SK-N-SH (cell line): ENCODE measurements around the gene DQX1. TPM values are rescaled to one million over a fixed set of nuclear protein-coding genes. Genes with fewer than 3 reads are reported as not detected.

Experiments used
- CTCF ChIA-PET: fragments of 300-600, 350-600 bp; formaldehyde crosslinking; extraction: SDS; loops from one replicate; lab custom pipeline; 2021; lab: Yijun Ruan, JAX
- POLR2A ChIA-PET: fragments of 350-600 bp; sonication (Branson Sonifier 250); formaldehyde crosslinking; extraction: SDS; loops from one replicate; lab custom pipeline; 2020; ENCODE audit warnings: antibody characterized with exemption, inconsistent platforms; lab: Yijun Ruan, JAX
- DNase-seq: peaks from one replicate; pipeline ENCODE4 v3.0.0; 2012
- H2AFZ ChIP-seq: fragments of 200-600 bp; sonication (generic); 2 replicates; pipeline ENCODE4 v1.8.1; 2016; ENCODE audit warnings: antibody characterized with exemption, mild to moderate bottlenecking, low read depth
- H3F3A ChIP-seq: fragments of 200-600 bp; sonication (generic); replicated peaks from 2 replicates; pipeline ENCODE3; 2016; ENCODE audit warnings: antibody characterized with exemption, mild to moderate bottlenecking; ENCODE audit not compliant: insufficient read depth
- H3K27ac ChIP-seq, 2 experiments: fragments of 200-500 bp in 1 of 2; fragments of 200-600 bp in 1 of 2; sonication (Bioruptor generic) in 1 of 2; sonication (generic), shearing (Covaris generic) in 1 of 2; 2 replicates each; pipeline versions ENCODE4 v1.5.1 to v1.6.1; 2014 to 2016; ENCODE audit warnings: low read depth in 2 of 2, inconsistent platforms in 1 of 2, low read length in 1 of 2, mild to moderate bottlenecking in 1 of 2, mixed read lengths in 1 of 2
- H3K27me3 ChIP-seq: fragments of 200-600 bp; sonication (generic), shearing (Covaris generic); 2 replicates; pipeline ENCODE4 v1.6.1; 2016; ENCODE audit warnings: mixed run types; ENCODE audit not compliant: insufficient read depth
- H3K36me3 ChIP-seq, 2 experiments: fragments of 200-500 bp in 1 of 2; fragments of 200-600 bp in 1 of 2; sonication (Bioruptor generic) in 1 of 2; sonication (generic) in 1 of 2; replicated peaks in 1 of 2; 2 replicates each; pipeline versions ENCODE3 to v1.5.1; 2014 to 2016; ENCODE audit warnings: low read length in 1 of 2, mild to moderate bottlenecking in 1 of 2; ENCODE audit not compliant: insufficient read depth in 2 of 2, control insufficient read depth in 1 of 2
- H3K4me1 ChIP-seq, 2 experiments: fragments of 200-500 bp in 1 of 2; fragments of 200-600 bp in 1 of 2; sonication (Bioruptor generic) in 1 of 2; sonication (generic), shearing (Covaris generic) in 1 of 2; 2 replicates each; pipeline versions ENCODE4 v1.5.1 to v1.6.1; 2014 to 2016; ENCODE audit warnings: low read depth in 1 of 2, low read length in 1 of 2, mixed run types in 1 of 2; ENCODE audit not compliant: insufficient read depth in 2 of 2, control insufficient read depth in 1 of 2
- H3K4me2 ChIP-seq: fragments of 200-600 bp; sonication (generic), shearing (Covaris generic); 2 replicates; pipeline ENCODE4 v1.6.1; 2017; ENCODE audit warnings: mixed run types
- H3K4me3 ChIP-seq, 2 experiments: fragments of 200-500 bp in 1 of 2; fragments of 200-600 bp in 1 of 2; sonication (Bioruptor generic) in 1 of 2; sonication (generic), shearing (Covaris generic) in 1 of 2; 2 replicates each; pipeline versions ENCODE4 v1.5.1 to v1.8.1; 2014 to 2016; ENCODE audit warnings: low read depth in 2 of 2, inconsistent platforms in 1 of 2, low read length in 1 of 2, mild to moderate bottlenecking in 1 of 2, mixed read lengths in 1 of 2, moderate library complexity in 1 of 2
- H3K79me2 ChIP-seq: fragments of 200-600 bp; sonication (generic); 2 replicates; pipeline ENCODE4 v1.8.1; 2017; ENCODE audit warnings: mild to moderate bottlenecking; ENCODE audit not compliant: insufficient read depth
- H3K9ac ChIP-seq: fragments of 200-600 bp; sonication (generic); 2 replicates; pipeline ENCODE4 v1.6.1; 2017; ENCODE audit warnings: mixed run types
- H3K9me2 ChIP-seq: fragments of 200-600 bp; sonication (generic); 2 replicates; pipeline ENCODE4 v1.6.1; 2017; ENCODE audit warnings: mixed run types
- H3K9me3 ChIP-seq: fragments of 200-600 bp; sonication (generic); 2 replicates; pipeline ENCODE4 v1.6.1; 2017; ENCODE audit warnings: mixed run types, mild to moderate bottlenecking, moderate library complexity
- H4K20me1 ChIP-seq: fragments of 200-600 bp; sonication (generic); 2 replicates; pipeline ENCODE4 v1.6.1; 2017; ENCODE audit warnings: mild to moderate bottlenecking, mixed run types; ENCODE audit not compliant: insufficient read depth
- CTCF ChIP-seq: fragments of 200-600 bp; sonication (generic); IDR thresholded peaks from 2 replicates; pipeline ENCODE4 v1.6.1; 2017; ENCODE audit warnings: antibody characterized with exemption, mild to moderate bottlenecking, moderate library complexity
- ELF1 ChIP-seq: IDR thresholded peaks from 2 replicates; pipeline ENCODE4 v1.4.0; 2012
- EZH2phosphoT487 ChIP-seq: fragments of 200-600 bp; sonication (generic); IDR thresholded peaks from 2 replicates; pipeline ENCODE4 v1.6.1; 2017; ENCODE audit warnings: low read depth, mixed run types, mild to moderate bottlenecking, antibody characterized with exemption, moderate library complexity, borderline replicate concordance
- FOSL2 ChIP-seq: IDR thresholded peaks from 2 replicates; pipeline ENCODE4 v1.4.0; 2012; ENCODE audit warnings: low read depth, mild to moderate bottlenecking, moderate library complexity, borderline replicate concordance
- GABPA ChIP-seq: IDR thresholded peaks from 2 replicates; pipeline ENCODE4 v1.4.0; 2012; ENCODE audit warnings: low read depth, mild to moderate bottlenecking
- JUND ChIP-seq: IDR thresholded peaks from 2 replicates; pipeline ENCODE4 v1.4.0; 2012
- MEF2A ChIP-seq: IDR thresholded peaks from 2 replicates; pipeline ENCODE4 v1.4.0; 2012; ENCODE audit warnings: low read depth, borderline replicate concordance
- MXI1 ChIP-seq: IDR thresholded peaks from 2 replicates; pipeline ENCODE4 v1.6.1; 2012; ENCODE audit warnings: mild to moderate bottlenecking, low read depth, low read length, improper control_type of control experiment
- NFIC ChIP-seq: IDR thresholded peaks from 2 replicates; pipeline ENCODE4 v1.4.0; 2012; ENCODE audit warnings: borderline replicate concordance
- RCOR1 ChIP-seq: fragments of 150-350 bp; IDR thresholded peaks from 2 replicates; pipeline ENCODE4 v1.6.1; 2017; ENCODE audit warnings: antibody characterized with exemption, low read length
- RFX5 ChIP-seq: IDR thresholded peaks from 2 replicates; pipeline ENCODE4 v1.6.1; 2012; ENCODE audit warnings: mild to moderate bottlenecking, improper control_type of control experiment, low read length
- SIN3A ChIP-seq: IDR thresholded peaks from 2 replicates; pipeline ENCODE4 v1.6.1; 2012; ENCODE audit warnings: low read depth, mild to moderate bottlenecking, low read length, moderate library complexity, borderline replicate concordance
- TAF1 ChIP-seq: IDR thresholded peaks from 2 replicates; pipeline ENCODE4 v1.6.1; 2012; ENCODE audit warnings: low read depth, mild to moderate bottlenecking, low read length, moderate library complexity, borderline replicate concordance
- TCF12 ChIP-seq: IDR thresholded peaks from 2 replicates; pipeline ENCODE4 v1.4.0; 2012
- YY1 ChIP-seq: IDR thresholded peaks from 2 replicates; pipeline ENCODE4 v1.4.0; 2012; ENCODE audit warnings: low read depth, mild to moderate bottlenecking
- WGBS: methylation state at CpG from one replicate; pipeline ENCODE4 v1.1.6; 2017; ENCODE audit warnings: low lambda C conversion rate; 5-methylcytosine and 5-hydroxymethylcytosine counted together
- polyA plus RNA-seq, 3 experiments: library from polyadenylated mRNA; depleted of rRNA; stranded (reverse); fragments of >200 nt; gene quantifications; 2 replicates each; pipeline ENCODE4 v1.2.3, GENCODE V29; 2012
- TF ChIP-seq, protein P1 (sequence below): IDR thresholded peaks from 2 replicates; pipeline ENCODE4; 2012
- TF ChIP-seq, protein P2 (sequence below): fragments of 150-350 bp; IDR thresholded peaks from 2 replicates; pipeline ENCODE4 v1.6.1; 2017; ENCODE audit warnings: antibody characterized with exemption, low read length, low read depth, borderline replicate concordance
- TF ChIP-seq, protein P3 (sequence below): IDR thresholded peaks from 2 replicates; pipeline ENCODE4 v1.4.0; 2012; ENCODE audit warnings: low read depth

The DQX1 gene
- polyA plus RNA-seq, 1 of the 3 experiments (the other 2 are of a cell fraction) = 1.6 TPM

DNA sequence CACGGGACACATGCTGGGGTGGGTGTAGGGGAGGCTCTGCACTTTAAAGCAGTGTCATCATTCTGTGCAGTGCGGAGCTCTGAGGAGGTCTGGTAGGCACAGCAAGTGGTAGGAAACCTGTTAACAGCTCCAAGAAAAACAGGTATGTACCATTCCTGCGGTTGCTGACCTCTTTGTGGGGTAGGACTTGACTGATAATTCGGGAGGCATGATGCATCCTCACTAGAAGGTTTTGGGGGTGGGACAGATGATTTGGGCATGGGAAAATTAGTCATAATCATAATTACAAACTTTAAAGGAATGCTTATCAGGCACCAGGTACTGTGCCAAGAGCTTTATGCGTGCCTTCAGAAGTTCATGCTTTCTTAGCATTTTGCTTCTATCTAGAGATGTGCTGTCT lies 38.2 kb upstream of the DQX1 start:
- CTCF ChIA-PET = interaction anchor here (0.9 to 1.2 kb wide), 2 partner anchors 9 to 73 kb away, joined by 3 to 5 read pairs; no protein-coding TSS in a partner anchor
- H3K27ac ChIP-seq = peak overlapping the region in 1 of 2 experiments; percentile 93; a peak in 2 of 4 replicates
- POLR2A ChIA-PET = no interaction called here
- H3K4me2 ChIP-seq = no peak overlapping the region; the same call in 1 of the 2 replicates
- DNase-seq = no peak
- H2AFZ ChIP-seq = no peak overlapping the region
- no peaks in the 10 kb centered on the region for H3K9me3 ChIP-seq
- no peaks in the 10 kb centered on the region for H3K27me3 ChIP-seq
- TF ChIP-seq, protein P1, sequence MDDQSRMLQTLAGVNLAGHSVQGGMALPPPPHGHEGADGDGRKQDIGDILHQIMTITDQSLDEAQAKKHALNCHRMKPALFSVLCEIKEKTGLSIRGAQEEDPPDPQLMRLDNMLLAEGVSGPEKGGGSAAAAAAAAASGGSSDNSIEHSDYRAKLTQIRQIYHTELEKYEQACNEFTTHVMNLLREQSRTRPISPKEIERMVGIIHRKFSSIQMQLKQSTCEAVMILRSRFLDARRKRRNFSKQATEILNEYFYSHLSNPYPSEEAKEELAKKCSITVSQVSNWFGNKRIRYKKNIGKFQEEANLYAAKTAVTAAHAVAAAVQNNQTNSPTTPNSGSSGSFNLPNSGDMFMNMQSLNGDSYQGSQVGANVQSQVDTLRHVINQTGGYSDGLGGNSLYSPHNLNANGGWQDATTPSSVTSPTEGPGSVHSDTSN = no peak
- TF ChIP-seq NFIC (no peak; the same call in 1 of the 2 replicates), ELF1 (no peak), MXI1 (no peak), FOSL2 (no peak; the same call in 1 of the 2 replicates), TAF1 (no peak), EZH2phosphoT487 (no peak), MEF2A (no peak), RFX5 (no peak), TCF12 (no peak; the same call in 1 of the 2 replicates), JUND (no peak), GABPA (no peak), CTCF (no peak), RCOR1 (no peak), YY1 (no peak), SIN3A (no peak)
- TF ChIP-seq, protein P2, sequence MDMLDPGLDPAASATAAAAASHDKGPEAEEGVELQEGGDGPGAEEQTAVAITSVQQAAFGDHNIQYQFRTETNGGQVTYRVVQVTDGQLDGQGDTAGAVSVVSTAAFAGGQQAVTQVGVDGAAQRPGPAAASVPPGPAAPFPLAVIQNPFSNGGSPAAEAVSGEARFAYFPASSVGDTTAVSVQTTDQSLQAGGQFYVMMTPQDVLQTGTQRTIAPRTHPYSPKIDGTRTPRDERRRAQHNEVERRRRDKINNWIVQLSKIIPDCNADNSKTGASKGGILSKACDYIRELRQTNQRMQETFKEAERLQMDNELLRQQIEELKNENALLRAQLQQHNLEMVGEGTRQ = no peak
- TF ChIP-seq, protein P3, sequence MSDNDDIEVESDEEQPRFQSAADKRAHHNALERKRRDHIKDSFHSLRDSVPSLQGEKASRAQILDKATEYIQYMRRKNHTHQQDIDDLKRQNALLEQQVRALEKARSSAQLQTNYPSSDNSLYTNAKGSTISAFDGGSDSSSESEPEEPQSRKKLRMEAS = no peak
- TF ChIP-seq, all 33 proteins: peak for 0
- H4K20me1 ChIP-seq = no peaks in the 10 kb centered on the region
- H3F3A ChIP-seq = peaks cover 39% of the 10 kb centered on the region
- H3K36me3 ChIP-seq = no peaks in the 10 kb centered on the region
- no peaks in the 10 kb centered on the region for H3K79me2 ChIP-seq
- H3K9ac ChIP-seq = no peak overlapping the region
- H3K4me3 ChIP-seq = no peak overlapping the region
- 56% methylated on average over 5 of the region's 5 CpGs for WGBS
- no peaks in the 10 kb centered on the region for H3K9me2 ChIP-seq
- peaks cover 7 to 27% of the 10 kb centered on the region in 2 experiments; a peak in 3 of 4 replicates for H3K4me1 ChIP-seq
